Neural cell (in vitro differentiated cells): Measurements from ENCODE around the gene PIAS4. TPM values are rescaled to one million over a fixed set of nuclear protein-coding genes. Genes with fewer than 3 reads are reported as not detected.

Experiments
- H2AFZ ChIP-seq: fragments of 200-600, 300-800 bp; sonication (generic), shearing (Covaris generic); 2 replicates; pipeline ENCODE4 v1.6.0; 2014; ENCODE audit warnings: low read depth, mild to moderate bottlenecking, antibody characterized with exemption, low read length, moderate library complexity
- H3F3A ChIP-seq: fragments of 200-600 bp; shearing (Covaris generic); 2 replicates; pipeline ENCODE4 v1.6.1; 2016; ENCODE audit warnings: mild to moderate bottlenecking, moderate library complexity, mixed read lengths, antibody characterized with exemption, low read length; ENCODE audit not compliant: insufficient read depth, poor library complexity, severe bottlenecking
- H3K27ac ChIP-seq: fragments of 200-600, 300-800 bp; sonication (generic), shearing (Covaris generic); 2 replicates; pipeline ENCODE4 v1.5.1; 2014; ENCODE audit warnings: mild to moderate bottlenecking, low read length, moderate library complexity
- H3K27me3 ChIP-seq: fragments of 300-800, 200-600 bp; sonication (generic), shearing (Covaris generic); 2 replicates; pipeline ENCODE4 v1.6.0; 2014; ENCODE audit warnings: mild to moderate bottlenecking, low read depth, low read length, moderate library complexity; ENCODE audit not compliant: insufficient read depth
- H3K36me3 ChIP-seq: fragments of 300-800, 200-600 bp; sonication (generic), shearing (Covaris generic); 2 replicates; pipeline ENCODE4 v1.5.1; 2014; ENCODE audit warnings: mild to moderate bottlenecking, antibody characterized with exemption, low read length, moderate library complexity; ENCODE audit not compliant: insufficient read depth
- H3K4me2 ChIP-seq: fragments of 300-800, 200-600 bp; sonication (generic), shearing (Covaris generic); 2 replicates; pipeline ENCODE4 v1.6.0; 2014; ENCODE audit warnings: mild to moderate bottlenecking, low read length
- H3K4me3 ChIP-seq: fragments of 300-800, 200-600 bp; sonication (generic), shearing (Covaris generic); 2 replicates; pipeline ENCODE4 v1.5.1; 2014; ENCODE audit warnings: mild to moderate bottlenecking, low read length, moderate library complexity
- H3K79me2 ChIP-seq: fragments of 200-600 bp; shearing (Covaris generic); replicated peaks from 2 replicates; pipeline ENCODE4 v1.6.0; 2014; ENCODE audit warnings: mild to moderate bottlenecking, low read length, moderate library complexity; ENCODE audit not compliant: insufficient read depth
- H3K9ac ChIP-seq: fragments of 300-800, 200-600 bp; sonication (generic), shearing (Covaris generic); 2 replicates; pipeline ENCODE4 v1.6.1; 2016; ENCODE audit warnings: mild to moderate bottlenecking, low read length, mixed read lengths
- H3K9me2 ChIP-seq: fragments of 200-600 bp; shearing (Covaris generic); 2 replicates; pipeline ENCODE4 v1.6.1; 2016; ENCODE audit warnings: mild to moderate bottlenecking, low read length, mixed read lengths; ENCODE audit not compliant: insufficient read depth
- H3K9me3 ChIP-seq: fragments of 200-600, 300-800 bp; sonication (generic), shearing (Covaris generic); 2 replicates; pipeline ENCODE4 v1.6.1; 2016; ENCODE audit warnings: mild to moderate bottlenecking, mixed run types, low read length, moderate library complexity, mixed read lengths
- H4K20me1 ChIP-seq: fragments of 200-600 bp; shearing (Covaris generic); 2 replicates; pipeline ENCODE4 v1.6.1; 2016; ENCODE audit warnings: mild to moderate bottlenecking, mixed run types; ENCODE audit not compliant: insufficient read depth
- CTCF ChIP-seq: fragments of 450-650 bp; IDR thresholded peaks from 2 replicates; pipeline ENCODE4 v1.5.1; 2014; ENCODE audit warnings: antibody characterized with exemption, mild to moderate bottlenecking, moderate library complexity; ENCODE audit not compliant: poor library complexity, severe bottlenecking
- EP300 ChIP-seq: fragments of 450-650 bp; conservative IDR thresholded peaks from 2 replicates; pipeline ENCODE4 v1.6.1; 2014; ENCODE audit warnings: antibody characterized with exemption, mild to moderate bottlenecking, moderate library complexity; ENCODE audit not compliant: poor library complexity, severe bottlenecking
- EZH2 ChIP-seq: fragments of 200-600, 300-800 bp; shearing (Covaris generic), sonication (generic); IDR thresholded peaks from 2 replicates; pipeline ENCODE4 v1.6.1; 2014; ENCODE audit warnings: antibody characterized with exemption, low read length, borderline replicate concordance, mild to moderate bottlenecking; ENCODE audit not compliant: insufficient read depth, poor library complexity, severe bottlenecking
- MXI1 ChIP-seq: fragments of 450-650 bp; conservative IDR thresholded peaks from 2 replicates; pipeline ENCODE4 v1.6.1; 2014; ENCODE audit warnings: antibody characterized with exemption, mild to moderate bottlenecking; ENCODE audit not compliant: poor library complexity, severe bottlenecking
- POLR2AphosphoS5 ChIP-seq: IDR thresholded peaks from 2 replicates; pipeline ENCODE4 v1.6.1; 2012
- RAD21 ChIP-seq: fragments of 450-650 bp; conservative IDR thresholded peaks from 2 replicates; pipeline ENCODE4 v1.6.1; 2014; ENCODE audit warnings: antibody characterized with exemption, mild to moderate bottlenecking, moderate library complexity
- SMC3 ChIP-seq: fragments of 450-650 bp; conservative IDR thresholded peaks from 2 replicates; pipeline ENCODE4 v1.6.1; 2014; ENCODE audit warnings: antibody characterized with exemption, mild to moderate bottlenecking, moderate library complexity; ENCODE audit not compliant: poor library complexity
- TAF1 ChIP-seq: IDR thresholded peaks from 2 replicates; pipeline ENCODE4 v1.6.1; 2012; ENCODE audit warnings: low read depth
- polyA plus RNA-seq: library from polyadenylated mRNA; depleted of rRNA; stranded (reverse); fragments of >200 nt; gene quantifications from 2 replicates; pipeline ENCODE4 v1.2.3, GENCODE V29; 2014

PIAS4 gene
- polyA plus RNA-seq, 1 donor from 2014 or later, result 22.3 TPM

- no peak overlapping the region for H3K4me2 ChIP-seq
- H3K9me3 ChIP-seq, result no peaks in the 10 kb centered on the region
- H2AFZ ChIP-seq, result no peak overlapping the region
- H4K20me1 ChIP-seq, result peaks cover 9% of the 10 kb centered on the region
- no peak overlapping the region for H3K9ac ChIP-seq
- no peaks in the 10 kb centered on the region for H3K36me3 ChIP-seq
- H3K9me2 ChIP-seq, result no peaks in the 10 kb centered on the region
- TF ChIP-seq MXI1, result no peak
- no peak for TF ChIP-seq CTCF
- H3K4me3 ChIP-seq, result no peak overlapping the region
- no peaks in the 10 kb centered on the region for H3F3A ChIP-seq
- no peak overlapping the region for H3K27ac ChIP-seq
- H3K79me2 ChIP-seq, result peaks cover 11% of the 10 kb centered on the region
- H3K27me3 ChIP-seq, result no peaks in the 10 kb centered on the region
Observed at GRCh38 chr19:4016903-4017638, 9.5 kb downstream of the PIAS4 start.

GRCh38 chr19:4018140-4018613 is 10.6 kb downstream of the PIAS4 start:
- TF ChIP-seq MXI1 (no peak), EP300 (no peak), TAF1 (no peak), RAD21 (no peak)
- Histone ChIP-seq H3K9me2 (no peaks in the 10 kb centered on the region), H3K9me3 (no peaks in the 10 kb centered on the region), H3K4me2 (no peak overlapping the region), H4K20me1 (peaks cover 7% of the 10 kb centered on the region), H3K4me3 (no peak overlapping the region), H2AFZ (no peak overlapping the region), H3K79me2 (peaks cover 5% of the 10 kb centered on the region), H3K36me3 (no peaks in the 10 kb centered on the region), H3K9ac (no peak overlapping the region), H3K27ac (no peak overlapping the region), H3K27me3 (no peaks in the 10 kb centered on the region), H3F3A (no peaks in the 10 kb centered on the region)

GRCh38 chr19:4018775-4019504 is 11.4 kb downstream of the PIAS4 start:
- Histone ChIP-seq H3F3A (no peaks in the 10 kb centered on the region), H3K27ac (no peak overlapping the region), H3K79me2 (peaks cover 5% of the 10 kb centered on the region), H3K9me3 (no peaks in the 10 kb centered on the region), H2AFZ (no peak overlapping the region), H3K27me3 (no peaks in the 10 kb centered on the region), H3K9ac (no peak overlapping the region), H3K36me3 (no peaks in the 10 kb centered on the region), H3K4me2 (no peak overlapping the region), H3K4me3 (no peak overlapping the region), H3K9me2 (no peaks in the 10 kb centered on the region), H4K20me1 (peaks cover 7% of the 10 kb centered on the region)
- TF ChIP-seq RAD21 (no peak), SMC3 (no peak), EP300 (no peak), CTCF (no peak), EZH2 (no peak), MXI1 (no peak), POLR2AphosphoS5 (no peak)
